GM21390 (cell line): ENCODE measurements around the gene CSF3.
"Not testable (repeated sequence)": the region's sequence is repeated elsewhere in the genome, so short reads cannot be mapped to it uniquely, and the experiment has no call there.

ENCODE experiments used
- ATAC-seq: cut with Tn5 transposase; IDR thresholded peaks from one replicate; pipeline ENCODE4 v1.9.1; 2021; ENCODE audit not compliant: unreplicated experiment

Gene CSF3

DNA sequence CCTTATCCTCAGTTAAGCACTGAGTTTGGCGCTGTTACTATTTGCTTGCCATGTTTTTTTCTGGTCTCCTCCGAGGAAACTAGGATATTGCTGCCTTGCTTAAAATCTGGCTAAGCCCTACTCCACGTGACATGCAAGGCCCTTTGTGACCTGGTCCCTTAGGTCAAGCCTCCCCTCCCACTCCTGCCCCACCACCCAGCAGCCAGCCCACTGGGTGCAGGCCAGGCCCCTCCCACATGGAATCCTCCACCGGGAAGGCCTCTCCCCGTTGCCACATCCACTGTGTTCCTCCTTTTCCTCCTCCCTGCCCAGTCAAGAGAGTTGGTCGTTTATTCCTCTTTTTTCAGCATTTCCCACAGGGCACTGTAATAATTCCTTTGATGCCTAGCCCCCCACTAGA lies 18.4 kb upstream of the CSF3 start:
- no peak for ATAC-seq

DNA sequence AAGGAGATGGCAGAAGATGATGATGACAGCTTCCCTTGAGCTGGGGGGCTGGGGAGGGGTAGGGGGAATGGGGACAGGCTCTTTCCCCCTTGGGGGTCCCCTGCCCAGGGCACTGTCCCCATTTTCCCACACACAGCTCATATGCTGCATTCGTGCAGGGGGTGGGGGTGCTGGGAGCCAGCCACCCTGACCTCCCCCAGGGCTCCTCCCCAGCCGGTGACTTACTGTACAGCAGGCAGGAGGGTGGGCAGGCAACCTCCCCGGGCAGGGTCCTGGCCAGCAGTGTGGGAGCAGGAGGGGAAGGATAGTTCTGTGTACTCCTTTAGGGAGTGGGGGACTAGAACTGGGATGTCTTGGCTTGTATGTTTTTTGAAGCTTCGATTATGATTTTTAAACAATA lies 17.7 kb upstream of the CSF3 start:
- ATAC-seq, result no peak

DNA sequence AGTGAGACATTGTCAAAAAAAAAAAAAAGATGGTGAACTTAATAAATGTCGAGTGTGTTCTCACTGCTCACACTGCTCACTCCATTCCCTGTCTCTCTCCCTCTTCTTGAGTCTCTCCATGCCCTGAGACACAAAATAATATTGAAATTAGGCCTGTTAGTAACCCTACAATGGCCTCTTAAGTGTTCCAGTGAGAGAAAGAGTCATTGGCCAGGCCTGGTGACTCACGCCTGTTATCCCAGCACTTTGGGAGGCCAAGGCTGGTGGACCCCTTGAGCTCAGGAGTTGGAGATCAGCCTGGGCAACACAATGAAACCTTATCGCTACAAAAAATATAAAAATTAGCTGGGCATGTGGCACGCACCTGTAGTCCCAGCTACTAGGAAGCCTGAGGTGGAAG lies 16.2 kb upstream of the CSF3 start:
- no peak for ATAC-seq

- no peak for ATAC-seq
Observed at GRCh38 chr17:40000161-40000560, 15.1 kb upstream of the CSF3 start.

DNA sequence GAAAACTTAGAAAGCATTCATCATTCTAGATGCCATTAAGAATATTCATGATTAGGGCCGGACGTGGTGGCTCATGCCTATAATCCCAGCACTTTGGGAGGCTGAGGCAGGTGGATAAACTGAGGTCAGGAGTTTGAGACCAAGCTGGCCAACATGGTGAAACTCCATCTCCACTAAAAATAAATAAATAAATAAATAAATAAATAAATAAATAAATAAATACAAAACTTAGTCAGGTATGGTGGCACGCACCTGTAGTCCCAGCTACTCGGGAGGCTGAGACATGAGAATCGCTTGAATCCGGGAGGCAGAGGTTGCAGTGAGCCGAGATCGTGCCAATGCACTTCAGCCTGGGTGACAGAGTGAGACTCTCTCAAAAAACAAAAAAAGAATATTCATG lies 13.9 kb upstream of the CSF3 start:
- not testable (repeated sequence) for ATAC-seq

DNA sequence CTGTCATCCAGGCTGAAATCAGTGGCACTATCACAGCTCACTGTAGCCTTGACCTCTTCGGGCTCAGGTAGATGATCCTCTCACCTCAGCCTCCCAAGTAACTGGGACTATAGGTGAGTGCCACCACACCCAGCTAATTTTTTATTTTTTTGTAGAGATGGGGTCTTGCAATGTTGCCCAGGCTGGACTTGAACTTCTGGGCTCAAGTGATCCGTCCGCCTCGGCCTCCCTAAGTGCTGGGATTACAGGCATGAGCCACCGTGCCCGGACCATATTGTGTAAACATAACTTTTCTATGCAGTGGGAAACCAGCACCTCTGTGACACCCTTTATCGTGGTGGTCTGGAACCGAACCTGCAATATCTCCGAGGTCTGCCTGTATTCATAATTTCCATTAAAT lies 11.2 kb upstream of the CSF3 start:
- no peak for ATAC-seq

DNA sequence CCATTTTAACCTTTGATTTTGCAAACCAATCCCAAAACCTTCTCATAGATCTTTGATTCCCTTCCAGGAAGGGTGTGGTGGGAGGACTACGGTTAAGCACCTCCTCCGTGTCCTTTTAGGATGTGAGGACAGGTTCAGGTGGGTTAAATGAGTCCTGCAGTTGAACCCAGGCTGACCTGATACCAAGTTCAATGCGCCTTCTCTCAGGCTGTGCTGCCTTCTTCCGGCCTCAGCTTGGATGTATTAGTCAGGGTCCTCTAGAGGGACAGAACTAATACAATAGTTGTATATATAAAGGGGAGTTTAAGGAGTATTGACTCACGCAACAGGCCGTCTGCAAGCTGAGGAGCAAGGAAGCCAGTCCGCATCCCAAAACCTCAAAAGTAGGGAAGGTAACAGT lies 10.5 kb upstream of the CSF3 start:
- ATAC-seq, result no peak

DNA sequence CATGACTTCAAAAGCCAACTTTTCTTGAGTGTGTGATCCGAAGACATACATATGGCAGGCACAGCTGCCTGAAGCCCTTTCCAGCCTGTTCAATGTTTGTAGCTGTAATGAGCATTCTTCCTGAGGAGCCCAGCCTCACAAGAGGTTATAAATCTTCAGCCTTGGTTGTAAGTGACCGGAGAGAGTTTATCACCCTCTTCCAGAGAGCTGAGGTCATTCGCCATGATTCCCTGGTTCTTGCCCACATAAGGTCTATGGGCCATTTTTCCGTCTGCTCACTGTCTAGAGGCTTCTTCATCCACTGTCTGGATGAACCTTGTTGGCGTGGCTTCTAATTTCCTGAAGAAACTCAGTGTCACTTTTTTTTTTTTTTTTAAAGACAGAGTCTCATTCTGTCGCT lies 9.7 kb upstream of the CSF3 start:
- no peak for ATAC-seq

GRCh38 chr17:40010946-40011500 lies 4.2 kb upstream of the CSF3 start:
- ATAC-seq, result not testable (repeated sequence)

GRCh38 chr17:40012017-40012647 lies 3.1 kb upstream of the CSF3 start:
- ATAC-seq, result not testable (repeated sequence)

- ATAC-seq, result no peak
Observed at GRCh38 chr17:40014375-40014980, 762 bp upstream of the CSF3 start.

DNA sequence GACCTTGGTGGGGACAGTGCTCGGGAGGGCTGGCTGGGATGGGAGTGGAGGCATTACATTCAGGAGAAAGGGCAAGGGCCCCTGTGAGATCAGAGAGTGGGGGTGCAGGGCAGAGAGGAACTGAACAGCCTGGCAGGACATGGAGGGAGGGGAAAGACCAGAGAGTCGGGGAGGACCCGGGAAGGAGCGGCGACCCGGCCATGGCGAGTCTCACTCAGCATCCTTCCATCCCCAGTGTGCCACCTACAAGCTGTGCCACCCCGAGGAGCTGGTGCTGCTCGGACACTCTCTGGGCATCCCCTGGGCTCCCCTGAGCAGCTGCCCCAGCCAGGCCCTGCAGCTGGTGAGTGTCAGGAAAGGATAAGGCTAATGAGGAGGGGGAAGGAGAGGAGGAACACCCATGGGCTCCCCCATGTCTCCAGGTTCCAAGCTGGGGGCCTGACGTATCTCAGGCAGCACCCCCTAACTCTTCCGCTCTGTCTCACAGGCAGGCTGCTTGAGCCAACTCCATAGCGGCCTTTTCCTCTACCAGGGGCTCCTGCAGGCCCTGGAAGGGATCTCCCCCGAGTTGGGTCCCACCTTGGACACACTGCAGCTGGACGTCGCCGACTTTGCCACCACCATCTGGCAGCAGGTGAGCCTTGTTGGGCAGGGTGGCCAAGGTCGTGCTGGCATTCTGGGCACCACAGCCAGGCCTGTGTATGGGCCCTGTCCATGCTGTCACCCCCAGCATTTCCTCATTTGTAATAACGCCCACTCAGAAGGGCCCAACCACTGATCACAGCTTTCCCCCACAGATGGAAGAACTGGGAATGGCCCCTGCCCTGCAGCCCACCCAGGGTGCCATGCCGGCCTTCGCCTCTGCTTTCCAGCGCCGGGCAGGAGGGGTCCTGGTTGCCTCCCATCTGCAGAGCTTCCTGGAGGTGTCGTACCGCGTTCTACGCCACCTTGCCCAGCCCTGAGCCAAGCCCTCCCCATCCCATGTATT lies 1.1 kb downstream of the CSF3 start:
- ATAC-seq, result no peak

- ATAC-seq, result no peak
Observed at GRCh38 chr17:40017422-40018080, 2.3 kb downstream of the CSF3 start.

GRCh38 chr17:40018211-40019121 lies 3.2 kb downstream of the CSF3 start:
- no peak for ATAC-seq

GRCh38 chr17:40019140-40019991 lies 4.1 kb downstream of the CSF3 start:
- ATAC-seq, result no peak

DNA sequence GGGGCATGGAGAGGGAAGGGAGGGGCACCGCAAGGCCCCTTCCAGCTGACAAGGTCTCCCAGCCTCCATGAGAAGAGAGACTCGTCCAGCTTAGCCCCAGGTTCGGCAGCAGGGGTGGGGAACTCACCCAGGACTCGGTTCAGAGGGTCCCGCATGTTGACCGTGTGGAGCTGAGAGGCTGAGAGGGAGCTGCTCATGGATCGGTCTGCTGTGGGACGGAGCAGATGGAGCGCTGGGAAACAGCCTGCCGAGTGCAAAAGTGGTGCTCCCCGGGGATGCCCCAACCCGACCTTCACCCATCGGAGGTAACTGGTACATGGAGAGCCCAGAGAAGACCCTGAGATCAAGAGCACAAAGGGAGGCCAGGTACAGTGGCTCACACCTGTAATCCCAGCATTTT lies 4.9 kb downstream of the CSF3 start:
- ATAC-seq, result no peak

DNA sequence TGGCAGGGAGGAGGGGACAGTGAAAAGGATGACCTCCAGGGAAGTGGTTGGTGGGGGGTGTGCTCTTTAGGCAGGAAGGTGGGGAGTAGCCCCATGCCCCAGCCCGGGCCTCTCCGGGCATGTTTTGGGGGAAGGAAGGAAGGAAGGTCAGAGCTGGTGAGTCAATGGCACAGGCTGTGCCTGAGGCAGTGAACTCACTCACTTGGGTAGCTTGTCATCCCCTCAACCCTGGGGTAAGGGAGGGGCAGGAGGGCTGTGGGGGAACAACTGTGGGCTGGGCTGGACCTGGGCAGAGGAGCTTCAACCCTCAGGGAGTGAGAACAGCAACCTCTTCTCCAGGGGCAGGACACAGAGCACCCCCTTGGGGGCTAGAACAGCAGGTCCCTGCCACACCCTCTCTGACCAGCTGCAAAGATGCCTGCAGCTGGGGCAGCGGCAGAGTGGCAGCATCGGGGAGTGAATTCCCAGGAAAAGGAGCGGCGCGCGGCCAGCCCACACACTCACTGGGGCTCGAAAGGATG lies 6.3 kb downstream of the CSF3 start:
- no peak for ATAC-seq

- no peak for ATAC-seq
Observed at GRCh38 chr17:40022497-40022896, 7.3 kb downstream of the CSF3 start.
